MM.1S (cell line): ENCODE measurements around the gene DHX36.

Experiments used
- EZH2 ChIP-seq: fragments of 300-600 bp; sonication (generic); optimal IDR thresholded peaks from 2 replicates; pipeline ENCODE3; 2017; ENCODE audit warnings: low read depth, mild to moderate bottlenecking, antibody characterized with exemption, low read length, mixed read lengths
- TF ChIP-seq, protein P1 (sequence below): fragments of 300-600 bp; sonication (generic); IDR thresholded peaks from 2 replicates; pipeline ENCODE4 v1.5.1; 2016; ENCODE audit warnings: antibody characterized with exemption, low read length, mixed read lengths

DNA sequence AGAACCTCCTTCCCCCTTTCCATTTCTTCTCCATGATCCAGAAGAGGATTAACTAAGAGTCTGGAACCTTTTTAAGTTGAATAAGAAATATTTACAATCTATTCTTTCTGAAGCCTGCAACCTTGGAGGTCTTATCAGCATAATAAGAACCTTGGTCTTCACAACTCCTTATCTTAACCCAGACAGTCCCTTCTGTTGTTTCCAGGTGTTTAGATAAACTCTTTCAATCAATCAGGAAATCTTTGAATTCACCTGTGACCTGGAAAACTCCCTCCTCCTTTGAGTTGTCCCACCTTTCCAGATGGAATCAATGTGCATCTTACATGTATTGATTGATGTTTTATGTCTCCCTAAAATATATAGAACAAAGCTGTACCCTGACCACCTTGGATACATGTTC is 3.6 kb upstream of the DHX36 start:
- TF ChIP-seq, protein P1, sequence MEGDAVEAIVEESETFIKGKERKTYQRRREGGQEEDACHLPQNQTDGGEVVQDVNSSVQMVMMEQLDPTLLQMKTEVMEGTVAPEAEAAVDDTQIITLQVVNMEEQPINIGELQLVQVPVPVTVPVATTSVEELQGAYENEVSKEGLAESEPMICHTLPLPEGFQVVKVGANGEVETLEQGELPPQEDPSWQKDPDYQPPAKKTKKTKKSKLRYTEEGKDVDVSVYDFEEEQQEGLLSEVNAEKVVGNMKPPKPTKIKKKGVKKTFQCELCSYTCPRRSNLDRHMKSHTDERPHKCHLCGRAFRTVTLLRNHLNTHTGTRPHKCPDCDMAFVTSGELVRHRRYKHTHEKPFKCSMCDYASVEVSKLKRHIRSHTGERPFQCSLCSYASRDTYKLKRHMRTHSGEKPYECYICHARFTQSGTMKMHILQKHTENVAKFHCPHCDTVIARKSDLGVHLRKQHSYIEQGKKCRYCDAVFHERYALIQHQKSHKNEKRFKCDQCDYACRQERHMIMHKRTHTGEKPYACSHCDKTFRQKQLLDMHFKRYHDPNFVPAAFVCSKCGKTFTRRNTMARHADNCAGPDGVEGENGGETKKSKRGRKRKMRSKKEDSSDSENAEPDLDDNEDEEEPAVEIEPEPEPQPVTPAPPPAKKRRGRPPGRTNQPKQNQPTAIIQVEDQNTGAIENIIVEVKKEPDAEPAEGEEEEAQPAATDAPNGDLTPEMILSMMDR, result no peak
- no peak for TF ChIP-seq EZH2
